HG03139 (cell line): ENCODE results near the gene OR51B2.
A peak's percentile ranks its signal among the peaks of the same experiment; 100 is the strongest.

Source experiments
- ATAC-seq: cut with Tn5 transposase; IDR thresholded peaks from one replicate; pipeline ENCODE4 v1.9.1; 2021; ENCODE audit not compliant: unreplicated experiment

Gene OR51B2

DNA sequence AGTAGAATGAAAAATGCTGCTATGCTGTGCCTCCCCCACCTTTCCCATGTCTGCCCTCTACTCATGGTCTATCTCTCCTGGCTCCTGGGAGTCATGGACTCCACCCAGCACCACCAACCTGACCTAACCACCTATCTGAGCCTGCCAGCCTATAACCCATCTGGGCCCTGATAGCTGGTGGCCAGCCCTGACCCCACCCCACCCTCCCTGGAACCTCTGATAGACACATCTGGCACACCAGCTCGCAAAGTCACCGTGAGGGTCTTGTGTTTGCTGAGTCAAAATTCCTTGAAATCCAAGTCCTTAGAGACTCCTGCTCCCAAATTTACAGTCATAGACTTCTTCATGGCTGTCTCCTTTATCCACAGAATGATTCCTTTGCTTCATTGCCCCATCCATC lies 39.5 kb downstream of the OR51B2 start:
- ATAC-seq: no peak

DNA sequence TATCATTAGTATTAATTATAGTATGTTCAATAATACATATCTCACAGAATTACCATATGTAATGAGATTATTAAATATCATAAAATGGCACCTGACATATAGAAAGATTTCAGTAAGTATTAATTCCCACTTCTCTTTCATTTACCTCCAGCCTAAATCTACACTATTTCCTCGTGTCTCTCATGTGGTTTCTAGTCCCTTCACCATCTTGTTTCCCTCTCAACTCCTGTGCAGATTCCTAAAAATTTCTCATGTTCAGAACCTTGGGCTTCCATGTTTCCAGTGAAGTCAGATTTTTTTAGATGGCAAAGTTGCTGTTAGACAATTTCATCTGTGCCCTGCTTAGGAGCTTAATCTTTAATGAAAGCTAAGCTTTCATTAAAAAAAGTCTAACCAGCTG lies 40.2 kb downstream of the OR51B2 start:
- ATAC-seq: no peak

DNA sequence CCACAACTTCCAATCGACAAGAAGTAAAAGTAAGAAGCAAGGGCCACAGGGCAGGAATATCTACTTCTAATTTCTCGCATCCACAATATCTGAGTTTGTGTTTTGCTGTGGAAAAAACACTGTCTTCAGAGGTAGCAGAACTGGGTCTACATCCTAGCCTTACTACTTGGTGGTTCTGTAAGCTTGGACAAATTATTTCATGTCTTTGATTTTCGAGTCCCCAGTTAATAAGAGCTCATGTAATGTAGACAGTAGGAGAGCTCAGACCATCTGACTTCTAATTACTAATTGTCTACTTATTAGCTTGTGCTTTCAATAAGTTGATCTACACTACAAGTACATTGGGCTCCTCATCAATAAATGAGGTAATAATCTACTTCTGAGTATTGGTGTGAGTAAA lies 41.0 kb downstream of the OR51B2 start:
- no peak for ATAC-seq

DNA sequence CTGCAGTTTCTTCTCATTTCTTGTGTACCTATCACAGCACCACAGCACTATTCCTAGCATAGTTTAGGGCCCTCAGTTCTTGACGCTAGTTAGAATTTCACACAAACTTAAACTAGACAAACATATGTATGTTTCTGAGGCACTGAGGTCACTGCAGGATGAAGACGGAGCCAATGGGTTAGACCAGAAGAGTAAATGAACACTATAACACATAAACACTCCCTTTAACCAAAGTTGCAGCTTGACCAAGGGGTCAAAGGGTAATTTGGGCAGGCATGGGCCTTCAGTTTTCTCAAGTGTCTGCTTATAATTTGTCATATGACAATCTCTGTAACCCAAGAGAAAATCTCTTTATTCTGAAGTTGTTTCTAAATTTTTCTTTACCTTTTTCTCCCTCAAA lies 41.5 kb downstream of the OR51B2 start:
- no peak for ATAC-seq

DNA sequence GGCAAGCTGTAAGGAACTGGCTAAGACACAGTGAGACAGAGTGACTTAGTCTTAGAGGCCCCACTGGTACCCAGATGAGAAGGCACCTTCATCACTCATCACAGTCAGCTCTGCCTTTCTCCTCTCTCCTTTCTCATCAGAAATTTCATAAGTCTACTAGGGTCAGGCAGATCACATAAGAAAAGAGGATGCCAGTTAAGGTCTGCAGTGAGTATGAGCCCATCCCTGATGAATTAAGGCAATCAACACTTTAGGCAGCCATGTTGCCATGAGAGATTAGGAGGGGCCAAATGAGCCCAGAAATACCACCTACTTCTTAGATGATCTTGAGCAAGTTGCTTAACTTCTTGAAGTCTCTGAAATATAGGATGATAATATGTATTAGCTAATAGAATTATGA lies 42.5 kb downstream of the OR51B2 start:
- ATAC-seq: no peak

DNA sequence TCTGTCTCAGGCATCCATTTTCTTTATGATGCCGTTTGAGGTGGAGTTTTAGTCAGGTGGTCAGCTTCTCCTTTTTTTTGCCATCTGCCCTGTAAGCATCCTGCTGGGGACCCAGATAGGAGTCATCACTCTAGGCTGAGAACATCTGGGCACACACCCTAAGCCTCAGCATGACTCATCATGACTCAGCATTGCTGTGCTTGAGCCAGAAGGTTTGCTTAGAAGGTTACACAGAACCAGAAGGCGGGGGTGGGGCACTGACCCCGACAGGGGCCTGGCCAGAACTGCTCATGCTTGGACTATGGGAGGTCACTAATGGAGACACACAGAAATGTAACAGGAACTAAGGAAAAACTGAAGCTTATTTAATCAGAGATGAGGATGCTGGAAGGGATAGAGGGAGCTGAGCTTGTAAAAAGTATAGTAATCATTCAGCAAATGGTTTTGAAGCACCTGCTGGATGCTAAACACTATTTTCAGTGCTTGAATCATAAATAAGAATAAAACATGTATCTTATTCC lies 43.5 kb downstream of the OR51B2 start:
- ATAC-seq: peak; percentile 96

DNA sequence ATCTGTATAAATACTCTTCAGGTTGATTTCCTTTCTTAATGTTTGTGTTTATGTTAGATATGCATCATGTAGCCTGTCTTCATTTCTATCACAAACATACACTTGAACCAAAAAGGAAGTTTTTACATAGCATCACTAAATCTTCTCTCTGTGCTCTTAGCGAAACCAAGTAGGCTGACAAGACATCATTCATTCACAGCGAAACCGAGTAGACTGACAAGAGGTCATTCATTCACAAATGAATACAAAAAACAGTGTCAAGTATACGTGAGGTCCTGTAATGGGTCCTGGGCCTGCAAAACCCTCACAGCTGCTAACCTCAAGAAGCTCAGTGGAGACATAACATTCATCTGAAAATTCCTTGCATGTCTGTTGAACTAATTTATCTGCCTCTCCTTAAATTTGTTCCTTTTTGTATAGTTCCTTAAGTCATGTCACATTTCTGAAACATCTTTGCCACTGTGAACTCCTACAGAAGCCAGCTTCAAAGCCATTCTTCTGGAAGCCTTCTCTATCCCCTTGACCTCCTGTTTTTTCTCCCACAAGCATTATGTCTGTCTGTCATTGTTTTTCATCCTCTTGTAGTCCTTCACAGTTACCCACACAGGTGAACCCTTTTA lies 44.5 kb downstream of the OR51B2 start:
- no peak for ATAC-seq

DNA sequence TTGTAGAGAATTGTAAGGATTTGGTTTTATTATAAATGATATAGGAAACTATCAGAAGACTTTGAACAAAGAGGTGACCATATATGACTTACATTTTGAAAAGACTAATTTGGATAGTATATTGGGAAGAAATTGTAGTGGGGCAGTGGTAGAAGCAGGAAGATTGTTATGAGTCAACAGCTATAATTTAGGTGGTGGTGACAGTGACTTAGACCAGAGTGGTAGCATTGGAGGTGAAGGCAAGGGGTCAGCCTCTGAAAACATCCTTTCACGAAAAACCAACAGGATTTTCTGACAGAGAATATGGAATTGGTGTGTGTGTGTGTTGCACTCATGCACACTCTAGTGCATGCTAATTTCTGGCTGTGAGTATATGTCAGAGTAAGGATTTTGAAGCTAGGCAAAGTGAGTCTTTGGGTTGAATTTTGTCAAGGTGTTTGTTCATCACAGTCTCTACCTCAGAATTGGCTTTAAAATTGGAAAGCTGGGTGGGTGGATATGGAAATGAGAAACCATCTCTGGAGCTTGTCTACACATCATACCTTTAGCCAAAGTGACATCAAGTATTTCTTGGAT lies 46.2 kb downstream of the OR51B2 start:
- ATAC-seq: peak; percentile 34

DNA sequence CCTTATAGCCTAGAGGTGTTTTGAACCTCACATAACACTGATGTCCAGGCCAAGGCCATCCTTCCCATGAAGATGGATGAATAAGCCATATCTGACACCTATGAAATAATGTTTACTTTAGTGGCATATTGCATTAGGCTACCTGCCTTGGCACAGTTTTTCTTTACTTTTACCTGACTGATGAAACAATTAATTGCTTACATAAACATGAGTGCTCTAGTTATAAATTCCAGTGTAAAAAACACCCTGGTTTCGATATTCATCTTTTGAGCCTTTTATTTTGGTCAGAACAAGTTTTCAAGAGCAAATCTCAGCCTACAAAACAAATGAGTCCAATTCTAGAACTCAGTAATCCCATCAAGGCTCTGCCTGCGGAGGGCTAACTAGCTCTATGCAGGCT lies 47.4 kb downstream of the OR51B2 start:
- no peak for ATAC-seq

DNA sequence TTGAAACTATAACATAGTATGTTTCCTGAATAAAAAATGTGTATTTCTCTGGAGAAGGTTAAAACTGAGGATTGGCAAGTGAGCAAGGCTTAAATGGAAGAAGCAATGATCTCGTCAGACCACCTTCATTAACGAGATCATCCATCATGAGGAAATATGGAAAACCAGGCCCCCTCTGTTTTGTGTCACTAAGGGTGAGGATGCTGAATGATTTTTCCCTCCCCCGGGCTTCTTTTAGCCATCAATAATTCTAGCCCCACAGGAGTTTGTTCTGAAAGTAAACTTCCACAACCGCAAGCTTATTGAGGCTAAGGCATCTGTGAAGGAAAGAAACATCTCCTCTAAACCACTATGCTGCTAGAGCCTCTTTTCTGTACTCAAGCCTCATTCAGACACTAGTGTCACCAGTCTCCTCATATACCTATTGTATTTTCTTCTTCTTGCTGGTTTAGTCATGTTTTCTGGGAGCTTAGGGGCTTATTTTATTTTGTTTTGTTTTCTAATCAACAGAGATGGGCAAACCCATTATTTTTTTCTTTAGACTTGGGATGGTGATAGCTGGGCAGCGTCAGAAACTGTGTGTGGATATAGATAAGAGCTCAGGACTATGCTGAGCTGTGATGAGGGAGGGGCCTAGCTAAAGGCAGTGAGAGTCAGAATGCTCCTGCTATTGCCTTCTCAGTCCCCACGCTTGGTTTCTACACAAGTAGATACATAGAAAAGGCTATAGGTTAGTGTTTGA lies 48.6 kb downstream of the OR51B2 start:
- ATAC-seq: no peak

DNA sequence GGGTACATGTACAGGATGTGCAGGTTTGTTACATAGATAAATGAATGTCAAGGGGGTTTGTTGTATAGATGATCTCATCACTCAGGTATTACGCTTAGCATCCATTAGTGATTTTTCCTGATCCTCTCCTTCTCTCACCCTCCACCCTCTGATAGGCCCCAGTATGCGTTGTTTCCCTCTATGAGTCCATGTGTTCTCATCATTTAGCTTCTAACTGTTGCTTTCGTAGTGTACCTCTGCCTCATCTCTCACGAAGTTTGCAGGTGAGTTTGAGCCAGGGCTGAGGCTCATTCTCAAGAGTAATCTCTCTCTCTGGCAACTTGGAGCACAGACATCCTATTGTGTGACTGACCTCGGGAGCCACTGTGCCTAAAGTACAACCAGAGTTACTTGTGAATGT lies 49.7 kb downstream of the OR51B2 start:
- no peak for ATAC-seq
